H9 (cell line): ENCODE results near the gene C16orf89. TPM values are rescaled to one million over a fixed set of nuclear protein-coding genes. Genes with fewer than 3 reads are reported as not detected.

Source experiments
- DNase-seq: peaks from one replicate; pipeline ENCODE4 v3.0.0-alpha.2; 2017
- H2AFZ ChIP-seq: one replicate; pipeline ENCODE4 v1.6.1; 2013; ENCODE audit warnings: mild to moderate bottlenecking, low read length, control low read depth, moderate library complexity
- H2AK5ac ChIP-seq: 2 replicates; pipeline ENCODE4 v1.6.1; 2013; ENCODE audit warnings: low read length, control low read depth, mixed read lengths; ENCODE audit not compliant: insufficient read length
- H2BK120ac ChIP-seq: one replicate; pipeline ENCODE4 v1.6.1; 2013; ENCODE audit warnings: low read depth, mild to moderate bottlenecking, low read length, control low read depth, inconsistent platforms; ENCODE audit not compliant: poor library complexity, severe bottlenecking
- H2BK12ac ChIP-seq: 2 replicates; pipeline ENCODE4 v1.6.1; 2013; ENCODE audit warnings: low read length, control low read depth, mixed read lengths, low read depth; ENCODE audit not compliant: insufficient read length
- H2BK15ac ChIP-seq: 2 replicates; pipeline ENCODE4 v1.6.1; 2013; ENCODE audit warnings: low read depth, low read length, control low read depth
- H2BK20ac ChIP-seq: one replicate; pipeline ENCODE4 v1.6.1; 2013; ENCODE audit warnings: low read depth, mild to moderate bottlenecking, low read length, control low read depth, inconsistent platforms; ENCODE audit not compliant: poor library complexity, severe bottlenecking
- H2BK5ac ChIP-seq: 2 replicates; pipeline ENCODE4 v1.6.1; 2013; ENCODE audit warnings: low read length, control low read depth, mixed read lengths; ENCODE audit not compliant: insufficient read length
- H3K14ac ChIP-seq: 2 replicates; pipeline ENCODE4 v1.6.1; 2013; ENCODE audit warnings: low read length, control low read depth; ENCODE audit not compliant: insufficient read depth
- H3K18ac ChIP-seq: 2 replicates; pipeline ENCODE4 v1.6.1; 2013; ENCODE audit warnings: low read depth, mild to moderate bottlenecking, mixed read lengths, low read length, control low read depth; ENCODE audit not compliant: insufficient read length
- H3K23ac ChIP-seq: 2 replicates; pipeline ENCODE4 v1.6.1; 2013; ENCODE audit warnings: low read length, control low read depth, mixed read lengths, low read depth; ENCODE audit not compliant: insufficient read length
- H3K23me2 ChIP-seq: 2 replicates; pipeline ENCODE4 v1.6.1; 2013; ENCODE audit warnings: low read depth, mild to moderate bottlenecking, mixed read lengths, low read length, control low read depth; ENCODE audit not compliant: insufficient read length, poor library complexity, severe bottlenecking
- H3K27ac ChIP-seq: 2 replicates; pipeline ENCODE4 v1.5.1; 2013; ENCODE audit warnings: low read length, control low read depth, mixed read lengths, low read depth; ENCODE audit not compliant: insufficient read length
- H3K27me3 ChIP-seq: 2 replicates; pipeline ENCODE4 v1.6.1; 2013; ENCODE audit warnings: low read length, control low read depth, inconsistent platforms; ENCODE audit not compliant: insufficient read depth
- H3K4ac ChIP-seq: 2 replicates; pipeline ENCODE4 v1.6.1; 2013; ENCODE audit warnings: low read depth, mild to moderate bottlenecking, control low read depth, inconsistent platforms, low read length, moderate library complexity
- H3K4me1 ChIP-seq: 2 replicates; pipeline ENCODE4 v1.6.1; 2013; ENCODE audit warnings: low read length, control low read depth, inconsistent platforms; ENCODE audit not compliant: insufficient read depth
- H3K4me2 ChIP-seq: 2 replicates; pipeline ENCODE4 v1.6.1; 2013; ENCODE audit warnings: low read length, control low read depth, mixed read lengths; ENCODE audit not compliant: insufficient read length, insufficient read depth
- H3K56ac ChIP-seq: 2 replicates; pipeline ENCODE4 v1.6.1; 2013; ENCODE audit warnings: low read depth, mild to moderate bottlenecking, mixed read lengths, low read length, control low read depth; ENCODE audit not compliant: insufficient read length
- H3K79me1 ChIP-seq: 2 replicates; pipeline ENCODE4 v1.6.1; 2013; ENCODE audit warnings: low read depth, mild to moderate bottlenecking, moderate library complexity, low read length, control low read depth, inconsistent platforms; ENCODE audit not compliant: insufficient read depth, poor library complexity, severe bottlenecking
- H3K79me2 ChIP-seq: 2 replicates; pipeline ENCODE4 v1.6.1; 2013; ENCODE audit warnings: low read length, control low read depth, inconsistent platforms; ENCODE audit not compliant: insufficient read depth
- H3K9ac ChIP-seq: 2 replicates; pipeline ENCODE4 v1.6.1; 2013; ENCODE audit warnings: low read length, control low read depth, mixed read lengths; ENCODE audit not compliant: insufficient read length; ENCODE audit errors: extremely low read depth
- H3K9me3 ChIP-seq: one replicate; pipeline ENCODE4 v1.6.1; 2013; ENCODE audit warnings: low read depth, low read length, inconsistent platforms; ENCODE audit not compliant: control insufficient read depth
- H3T11ph ChIP-seq: one replicate; pipeline ENCODE4 v1.6.1; 2013; ENCODE audit warnings: mild to moderate bottlenecking, low read length, control low read depth, inconsistent platforms
- H4K20me1 ChIP-seq: one replicate; pipeline ENCODE4 v1.6.1; 2013; ENCODE audit not compliant: control insufficient read depth, insufficient read length, insufficient read depth
- H4K5ac ChIP-seq: 2 replicates; pipeline ENCODE4 v1.6.1; 2013; ENCODE audit warnings: low read depth, mild to moderate bottlenecking, mixed read lengths, low read length, control low read depth; ENCODE audit not compliant: insufficient read length
- H4K8ac ChIP-seq: replicated peaks from 2 replicates; pipeline ENCODE4 v1.6.1; 2013; ENCODE audit warnings: low read length, control low read depth, mixed read lengths, low read depth; ENCODE audit not compliant: insufficient read length
- H4K91ac ChIP-seq: 2 replicates; pipeline ENCODE4 v1.6.1; 2013; ENCODE audit warnings: low read depth, mild to moderate bottlenecking, moderate library complexity, mixed read lengths, low read length, control low read depth; ENCODE audit not compliant: insufficient read length
- H3K27ac Mint-ChIP-seq, 3 experiments: 2 replicates in 2 of 3; 3 replicates in 1 of 3; pipeline ENCODE4 v1.8.0; 2020 to 2021; ENCODE audit warnings: mixed read lengths in 3 of 3, mild to moderate bottlenecking in 1 of 3, moderate library complexity in 1 of 3
- H3K27me3 Mint-ChIP-seq: 2 replicates; pipeline ENCODE4 v1.8.0; 2021; ENCODE audit warnings: low read depth, mild to moderate bottlenecking, moderate library complexity, mixed read lengths
- H3K36me3 Mint-ChIP-seq, 3 experiments: 2 replicates in 2 of 3; 3 replicates in 1 of 3; pipeline ENCODE4 v1.8.0; 2020 to 2021; ENCODE audit warnings: low read depth in 3 of 3, mixed read lengths in 3 of 3; ENCODE audit not compliant: insufficient read depth in 1 of 3
- H3K4me1 Mint-ChIP-seq, 2 experiments: 2 replicates each; pipeline ENCODE4 v1.8.0; 2020; ENCODE audit warnings: mixed read lengths in 2 of 2
- H3K4me3 Mint-ChIP-seq, 2 experiments: 2 replicates in 1 of 2; 3 replicates in 1 of 2; pipeline ENCODE4 v1.8.0; 2020 to 2021; ENCODE audit warnings: mild to moderate bottlenecking in 2 of 2, mixed read lengths in 2 of 2, moderate library complexity in 1 of 2
- H3K9me3 Mint-ChIP-seq, 2 experiments: 2 replicates in 1 of 2; 3 replicates in 1 of 2; pipeline ENCODE4 v1.8.0; 2020; ENCODE audit warnings: mild to moderate bottlenecking in 2 of 2, mixed read lengths in 2 of 2, moderate library complexity in 1 of 2
- WGBS: extraction: QIAGEN DNeasy Blood & Tissue Kit; methylation state at CpG from one replicate; pipeline ENCODE4 v1.1.7; 2013; ENCODE audit warnings: missing lambda C conversion rate, low lambda C conversion rate, mixed read lengths; ENCODE audit not compliant: insufficient read length; ENCODE audit errors: extremely low coverage; 5-methylcytosine and 5-hydroxymethylcytosine counted together
- total RNA-seq: library from RNA; stranded (reverse); gene quantifications from 2 replicates; pipeline ENCODE4 v1.2.1, GENCODE V29; 2021
- TF ChIP-seq, protein P1 (sequence below): fragments of 200-600 bp; sonication (generic); conservative IDR thresholded peaks from 3 replicates; pipeline ENCODE4 v1.8.0; 2021; ENCODE audit warnings: antibody characterized with exemption, mild to moderate bottlenecking

The C16orf89 gene
- total RNA-seq, 1 experiment from 2014 or later = 2.5 TPM

GRCh38 chr16:5010576-5011329, 55.0 kb downstream of the C16orf89 start:
- peaks cover 0 to 8% (median 2%) of the 10 kb centered on the region in 3 experiments; a peak in 4 of 7 replicates for H3K36me3 Mint-ChIP-seq
- Histone ChIP-seq H2AFZ (no peak overlapping the region), H2BK12ac (no peak overlapping the region), H2BK20ac (no peak overlapping the region), H4K8ac (no peak overlapping the region), H2BK15ac (no peak overlapping the region), H3T11ph (no peak overlapping the region), H2AK5ac (no peak overlapping the region), H3K9ac (no peak overlapping the region), H3K79me1 (no peaks in the 10 kb centered on the region), H3K56ac (no peak overlapping the region), H3K27ac (no peak overlapping the region), H4K91ac (no peak overlapping the region), H3K4me1 (no peaks in the 10 kb centered on the region), H3K79me2 (no peaks in the 10 kb centered on the region), H3K9me3 (no peaks in the 10 kb centered on the region), H3K27me3 (no peaks in the 10 kb centered on the region), H3K4me2 (no peak overlapping the region), H4K20me1 (no peaks in the 10 kb centered on the region), H3K18ac (no peak overlapping the region), H3K4ac (no peak overlapping the region), H3K23me2 (no peaks in the 10 kb centered on the region), H2BK5ac (no peak overlapping the region), H2BK120ac (no peak overlapping the region), H3K14ac (no peak overlapping the region), H3K23ac (no peak overlapping the region), H4K5ac (no peak overlapping the region)
- TF ChIP-seq, protein P1, sequence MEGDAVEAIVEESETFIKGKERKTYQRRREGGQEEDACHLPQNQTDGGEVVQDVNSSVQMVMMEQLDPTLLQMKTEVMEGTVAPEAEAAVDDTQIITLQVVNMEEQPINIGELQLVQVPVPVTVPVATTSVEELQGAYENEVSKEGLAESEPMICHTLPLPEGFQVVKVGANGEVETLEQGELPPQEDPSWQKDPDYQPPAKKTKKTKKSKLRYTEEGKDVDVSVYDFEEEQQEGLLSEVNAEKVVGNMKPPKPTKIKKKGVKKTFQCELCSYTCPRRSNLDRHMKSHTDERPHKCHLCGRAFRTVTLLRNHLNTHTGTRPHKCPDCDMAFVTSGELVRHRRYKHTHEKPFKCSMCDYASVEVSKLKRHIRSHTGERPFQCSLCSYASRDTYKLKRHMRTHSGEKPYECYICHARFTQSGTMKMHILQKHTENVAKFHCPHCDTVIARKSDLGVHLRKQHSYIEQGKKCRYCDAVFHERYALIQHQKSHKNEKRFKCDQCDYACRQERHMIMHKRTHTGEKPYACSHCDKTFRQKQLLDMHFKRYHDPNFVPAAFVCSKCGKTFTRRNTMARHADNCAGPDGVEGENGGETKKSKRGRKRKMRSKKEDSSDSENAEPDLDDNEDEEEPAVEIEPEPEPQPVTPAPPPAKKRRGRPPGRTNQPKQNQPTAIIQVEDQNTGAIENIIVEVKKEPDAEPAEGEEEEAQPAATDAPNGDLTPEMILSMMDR = peak; percentile 33; the same call in 1 of the 3 replicates
- H3K27ac Mint-ChIP-seq = peak overlapping the region in 2 of 3 experiments; percentile 71 to 94; a peak in 3 of 7 replicates
- no CpG with 5 or more reads among the region's 15 CpGs for WGBS
- H3K4me3 Mint-ChIP-seq = no peak overlapping the region
- peaks cover 15 to 20% of the 10 kb centered on the region in 2 experiments for H3K4me1 Mint-ChIP-seq
- peak; percentile 64 for DNase-seq
- peaks cover 2 to 4% of the 10 kb centered on the region in 2 experiments; a peak in 3 of 5 replicates for H3K9me3 Mint-ChIP-seq
- no peaks in the 10 kb centered on the region; the same call in 1 of the 2 replicates for H3K27me3 Mint-ChIP-seq
